ENCODE data around the gene TNFRSF1B. TPM values are rescaled to one million over a fixed set of nuclear protein-coding genes. Genes with fewer than 3 reads are reported as not detected.
A peak's percentile ranks its signal among the peaks of the same experiment; 100 is the strongest.

The TNFRSF1B gene
- total and polyA plus RNA-seq, 4 donors, result 15.4 to 246 (median 65.5) TPM

- H3K27me3 ChIP-seq (ENCODE audit: control insufficient read depth in 3 of 3, insufficient read depth in 3 of 3, low read length in 2 of 3), result peaks cover 0 to 5% (median 0%) of the 10 kb centered on the region in 3 donors
- no peak for DNase-seq
- WGBS, 2 donors, result 93 to 95% methylated on average over 11 of the region's 11 CpGs
- no peak overlapping the region for H3K9ac ChIP-seq (ENCODE audit: insufficient read depth in 1 of 2, low read length in 2 of 2)
- TF ChIP-seq CTCF (IDR thresholded peaks at IDR 0.05; ENCODE audit: control extremely low read depth, extremely low read depth), result no peak
- no peak for ATAC-seq (ENCODE audit: insufficient read depth, low FRiP score)
- H3K36me3 ChIP-seq (ENCODE audit: control insufficient read depth in 4 of 4, insufficient read depth in 4 of 4, low read length in 4 of 4), result no peaks in the 10 kb centered on the region
- H3K4me1 ChIP-seq (ENCODE audit: control insufficient read depth in 5 of 5, insufficient read depth in 5 of 5, low read length in 5 of 5), result peaks cover 4 to 28% (median 11%) of the 10 kb centered on the region in 5 donors
- H3K4me3 ChIP-seq, result no peak overlapping the region
- H3K9me3 ChIP-seq (ENCODE audit: control insufficient read depth in 4 of 4, insufficient read depth in 3 of 4, low read length in 3 of 4), result no peaks in the 10 kb centered on the region
- H3K27ac ChIP-seq (ENCODE audit: low read depth in 1 of 2, low read length in 1 of 2), result peak overlapping the region in 1 of 2 donors; percentile 82
Measured at GRCh38 chr1:12162459-12163137, 4.2 kb upstream of the TNFRSF1B start.

- H3K9ac ChIP-seq (ENCODE audit: insufficient read depth in 1 of 2, low read length in 2 of 2), result no peak overlapping the region
- no peak overlapping the region for H3K27ac ChIP-seq (ENCODE audit: low read depth in 1 of 2, low read length in 1 of 2)
- H3K9me3 ChIP-seq (ENCODE audit: control insufficient read depth in 4 of 4, insufficient read depth in 3 of 4, low read length in 3 of 4), result no peaks in the 10 kb centered on the region
- no peak overlapping the region for H3K4me3 ChIP-seq
- ATAC-seq (ENCODE audit: insufficient read depth, low FRiP score) (no peak), DNase-seq (no peak)
- TF ChIP-seq CTCF (IDR thresholded peaks at IDR 0.05; ENCODE audit: control extremely low read depth, extremely low read depth), result no peak
- peaks cover 0 to 10% (median 0%) of the 10 kb centered on the region in 3 donors for H3K27me3 ChIP-seq (ENCODE audit: control insufficient read depth in 3 of 3, insufficient read depth in 3 of 3, low read length in 2 of 3)
- 69 to 94% methylated on average over 9 of the region's 9 CpGs for WGBS, 2 donors
- H3K4me1 ChIP-seq (ENCODE audit: control insufficient read depth in 5 of 5, insufficient read depth in 5 of 5, low read length in 5 of 5), result peaks cover 4 to 31% (median 16%) of the 10 kb centered on the region in 5 donors
- no peaks in the 10 kb centered on the region for H3K36me3 ChIP-seq (ENCODE audit: control insufficient read depth in 4 of 4, insufficient read depth in 4 of 4, low read length in 4 of 4)
Measured at GRCh38 chr1:12163210-12163609, 3.6 kb upstream of the TNFRSF1B start.

GRCh38 chr1:12164210-12164609 is 2.6 kb upstream of the TNFRSF1B start:
- WGBS, 2 donors, result 72% methylated on average over 5 of the region's 5 CpGs
- H3K4me3 ChIP-seq, result no peak overlapping the region
- DNase-seq, result no peak
- H3K27me3 ChIP-seq (ENCODE audit: control insufficient read depth in 3 of 3, insufficient read depth in 3 of 3, low read length in 2 of 3), result peaks cover 0 to 10% (median 0%) of the 10 kb centered on the region in 3 donors
- no peaks in the 10 kb centered on the region for H3K9me3 ChIP-seq (ENCODE audit: control insufficient read depth in 4 of 4, insufficient read depth in 3 of 4, low read length in 3 of 4)
- H3K27ac ChIP-seq (ENCODE audit: low read depth in 1 of 2, low read length in 1 of 2), result no peak overlapping the region
- no peak for TF ChIP-seq CTCF (IDR thresholded peaks at IDR 0.05; ENCODE audit: control extremely low read depth, extremely low read depth)
- H3K36me3 ChIP-seq (ENCODE audit: control insufficient read depth in 4 of 4, insufficient read depth in 4 of 4, low read length in 4 of 4), result no peaks in the 10 kb centered on the region
- H3K4me1 ChIP-seq (ENCODE audit: control insufficient read depth in 5 of 5, insufficient read depth in 5 of 5, low read length in 5 of 5), result peaks cover 4 to 30% (median 12%) of the 10 kb centered on the region in 5 donors
- no peak overlapping the region for H3K9ac ChIP-seq (ENCODE audit: insufficient read depth in 1 of 2, low read length in 2 of 2)
- no peak for ATAC-seq (ENCODE audit: insufficient read depth, low FRiP score)
